ENCODE measurements around the gene UBE4B. TPM values are rescaled to one million over a fixed set of nuclear protein-coding genes. Genes with fewer than 3 reads are reported as not detected.

The UBE4B gene
- total and polyA plus RNA-seq, 9 of the 15 experiments (the other 6 are each of a cell fraction or from before 2014, with no cell fraction given): 11.7 to 73.7 (median 40.1) TPM

DNA sequence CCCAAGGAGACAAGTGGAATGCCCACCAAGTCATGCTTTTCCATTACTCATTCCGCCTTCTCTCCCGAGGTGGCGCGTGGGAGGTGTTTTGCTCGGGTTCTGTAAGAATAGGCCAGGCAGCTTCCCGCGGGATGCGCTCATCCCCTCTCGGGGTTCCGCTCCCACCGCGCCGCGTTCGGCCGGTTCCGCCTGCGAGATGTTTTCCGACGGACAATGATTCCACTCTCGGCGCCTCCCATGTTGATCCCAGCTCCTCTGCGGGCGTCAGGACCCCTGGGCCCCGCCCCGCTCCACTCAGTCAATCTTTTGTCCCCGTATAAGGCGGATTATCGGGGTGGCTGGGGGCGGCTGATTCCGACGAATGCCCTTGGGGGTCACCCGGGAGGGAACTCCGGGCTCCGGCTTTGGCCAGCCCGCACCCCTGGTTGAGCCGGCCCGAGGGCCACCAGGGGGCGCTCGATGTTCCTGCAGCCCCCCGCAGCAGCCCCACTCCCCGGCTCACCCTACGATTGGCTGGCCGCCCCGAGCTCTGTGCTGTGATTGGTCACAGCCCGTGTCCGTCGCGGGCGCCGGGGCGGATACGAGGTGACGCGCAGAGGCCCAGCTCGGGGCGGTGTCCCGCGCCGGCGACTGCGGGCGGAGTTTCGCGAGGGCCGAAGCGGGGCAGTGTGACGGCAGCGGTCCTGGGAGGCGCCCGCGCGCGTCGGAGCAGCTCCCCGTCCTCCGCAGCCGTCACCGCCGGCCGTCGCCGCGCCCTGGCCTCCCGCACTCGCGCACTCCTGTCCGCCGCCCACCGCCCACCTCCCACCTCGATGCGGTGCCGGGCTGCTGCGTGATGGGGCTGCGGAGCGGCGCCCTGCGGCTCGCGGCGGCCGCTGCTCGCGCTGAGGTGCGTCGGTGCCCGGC lies 177.4 kb downstream of the UBE4B start, which contains the start of gene KIF1B (continued):
- TF ChIP-seq, protein P1, sequence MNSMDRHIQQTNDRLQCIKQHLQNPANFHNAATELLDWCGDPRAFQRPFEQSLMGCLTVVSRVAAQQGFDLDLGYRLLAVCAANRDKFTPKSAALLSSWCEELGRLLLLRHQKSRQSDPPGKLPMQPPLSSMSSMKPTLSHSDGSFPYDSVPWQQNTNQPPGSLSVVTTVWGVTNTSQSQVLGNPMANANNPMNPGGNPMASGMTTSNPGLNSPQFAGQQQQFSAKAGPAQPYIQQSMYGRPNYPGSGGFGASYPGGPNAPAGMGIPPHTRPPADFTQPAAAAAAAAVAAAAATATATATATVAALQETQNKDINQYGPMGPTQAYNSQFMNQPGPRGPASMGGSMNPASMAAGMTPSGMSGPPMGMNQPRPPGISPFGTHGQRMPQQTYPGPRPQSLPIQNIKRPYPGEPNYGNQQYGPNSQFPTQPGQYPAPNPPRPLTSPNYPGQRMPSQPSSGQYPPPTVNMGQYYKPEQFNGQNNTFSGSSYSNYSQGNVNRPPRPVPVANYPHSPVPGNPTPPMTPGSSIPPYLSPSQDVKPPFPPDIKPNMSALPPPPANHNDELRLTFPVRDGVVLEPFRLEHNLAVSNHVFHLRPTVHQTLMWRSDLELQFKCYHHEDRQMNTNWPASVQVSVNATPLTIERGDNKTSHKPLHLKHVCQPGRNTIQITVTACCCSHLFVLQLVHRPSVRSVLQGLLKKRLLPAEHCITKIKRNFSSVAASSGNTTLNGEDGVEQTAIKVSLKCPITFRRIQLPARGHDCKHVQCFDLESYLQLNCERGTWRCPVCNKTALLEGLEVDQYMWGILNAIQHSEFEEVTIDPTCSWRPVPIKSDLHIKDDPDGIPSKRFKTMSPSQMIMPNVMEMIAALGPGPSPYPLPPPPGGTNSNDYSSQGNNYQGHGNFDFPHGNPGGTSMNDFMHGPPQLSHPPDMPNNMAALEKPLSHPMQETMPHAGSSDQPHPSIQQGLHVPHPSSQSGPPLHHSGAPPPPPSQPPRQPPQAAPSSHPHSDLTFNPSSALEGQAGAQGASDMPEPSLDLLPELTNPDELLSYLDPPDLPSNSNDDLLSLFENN (IDR thresholded peaks at IDR 0.05; ENCODE audit: low read depth in 2 of 2, low read length in 2 of 2): peak in 1 of 2 experiments; percentile 9; a peak in 1 of 4 replicates
- no peak for TF ChIP-seq SLC30A9 (CRISPR knock-in tag; IDR thresholded peaks at IDR 0.05)
- TF ChIP-seq ZNF444 (CRISPR knock-in tag; IDR thresholded peaks at IDR 0.05): no peak
- TF ChIP-seq TEAD4 (IDR thresholded peaks at IDR 0.05; ENCODE audit: low read length): no peak
- no peak for TF ChIP-seq TEAD4 (CRISPR knock-in tag; IDR thresholded peaks at IDR 0.05; ENCODE audit: borderline replicate concordance)
- no peak for TF ChIP-seq GTF2F1 (IDR thresholded peaks at IDR 0.05; ENCODE audit: low read depth, low read length)
- TF ChIP-seq MXI1 (IDR thresholded peaks at IDR 0.05; ENCODE audit: low read depth, low read length): no peak
- TF ChIP-seq, protein P2, sequence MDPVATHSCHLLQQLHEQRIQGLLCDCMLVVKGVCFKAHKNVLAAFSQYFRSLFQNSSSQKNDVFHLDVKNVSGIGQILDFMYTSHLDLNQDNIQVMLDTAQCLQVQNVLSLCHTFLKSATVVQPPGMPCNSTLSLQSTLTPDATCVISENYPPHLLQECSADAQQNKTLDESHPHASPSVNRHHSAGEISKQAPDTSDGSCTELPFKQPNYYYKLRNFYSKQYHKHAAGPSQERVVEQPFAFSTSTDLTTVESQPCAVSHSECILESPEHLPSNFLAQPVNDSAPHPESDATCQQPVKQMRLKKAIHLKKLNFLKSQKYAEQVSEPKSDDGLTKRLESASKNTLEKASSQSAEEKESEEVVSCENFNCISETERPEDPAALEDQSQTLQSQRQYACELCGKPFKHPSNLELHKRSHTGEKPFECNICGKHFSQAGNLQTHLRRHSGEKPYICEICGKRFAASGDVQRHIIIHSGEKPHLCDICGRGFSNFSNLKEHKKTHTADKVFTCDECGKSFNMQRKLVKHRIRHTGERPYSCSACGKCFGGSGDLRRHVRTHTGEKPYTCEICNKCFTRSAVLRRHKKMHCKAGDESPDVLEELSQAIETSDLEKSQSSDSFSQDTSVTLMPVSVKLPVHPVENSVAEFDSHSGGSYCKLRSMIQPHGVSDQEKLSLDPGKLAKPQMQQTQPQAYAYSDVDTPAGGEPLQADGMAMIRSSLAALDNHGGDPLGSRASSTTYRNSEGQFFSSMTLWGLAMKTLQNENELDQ (CRISPR knock-in tag; IDR thresholded peaks at IDR 0.05; ENCODE audit: borderline replicate concordance): no peak
- TF ChIP-seq, protein P3, sequence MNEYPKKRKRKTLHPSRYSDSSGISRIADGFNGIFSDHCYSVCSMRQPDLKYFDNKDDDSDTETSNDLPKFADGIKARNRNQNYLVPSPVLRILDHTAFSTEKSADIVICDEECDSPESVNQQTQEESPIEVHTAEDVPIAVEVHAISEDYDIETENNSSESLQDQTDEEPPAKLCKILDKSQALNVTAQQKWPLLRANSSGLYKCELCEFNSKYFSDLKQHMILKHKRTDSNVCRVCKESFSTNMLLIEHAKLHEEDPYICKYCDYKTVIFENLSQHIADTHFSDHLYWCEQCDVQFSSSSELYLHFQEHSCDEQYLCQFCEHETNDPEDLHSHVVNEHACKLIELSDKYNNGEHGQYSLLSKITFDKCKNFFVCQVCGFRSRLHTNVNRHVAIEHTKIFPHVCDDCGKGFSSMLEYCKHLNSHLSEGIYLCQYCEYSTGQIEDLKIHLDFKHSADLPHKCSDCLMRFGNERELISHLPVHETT (CRISPR knock-in tag; conservative IDR thresholded peaks at IDR 0.05 in 1 of 2, IDR thresholded peaks at IDR 0.05 in 1 of 2): peak in 1 of 2 experiments; percentile 36; a peak in 1 of 4 replicates
- TF ChIP-seq EP300 (IDR thresholded peaks at IDR 0.05; ENCODE audit: low read length): no peak; the same call in none of the 2 replicates
- TF ChIP-seq, protein P4, sequence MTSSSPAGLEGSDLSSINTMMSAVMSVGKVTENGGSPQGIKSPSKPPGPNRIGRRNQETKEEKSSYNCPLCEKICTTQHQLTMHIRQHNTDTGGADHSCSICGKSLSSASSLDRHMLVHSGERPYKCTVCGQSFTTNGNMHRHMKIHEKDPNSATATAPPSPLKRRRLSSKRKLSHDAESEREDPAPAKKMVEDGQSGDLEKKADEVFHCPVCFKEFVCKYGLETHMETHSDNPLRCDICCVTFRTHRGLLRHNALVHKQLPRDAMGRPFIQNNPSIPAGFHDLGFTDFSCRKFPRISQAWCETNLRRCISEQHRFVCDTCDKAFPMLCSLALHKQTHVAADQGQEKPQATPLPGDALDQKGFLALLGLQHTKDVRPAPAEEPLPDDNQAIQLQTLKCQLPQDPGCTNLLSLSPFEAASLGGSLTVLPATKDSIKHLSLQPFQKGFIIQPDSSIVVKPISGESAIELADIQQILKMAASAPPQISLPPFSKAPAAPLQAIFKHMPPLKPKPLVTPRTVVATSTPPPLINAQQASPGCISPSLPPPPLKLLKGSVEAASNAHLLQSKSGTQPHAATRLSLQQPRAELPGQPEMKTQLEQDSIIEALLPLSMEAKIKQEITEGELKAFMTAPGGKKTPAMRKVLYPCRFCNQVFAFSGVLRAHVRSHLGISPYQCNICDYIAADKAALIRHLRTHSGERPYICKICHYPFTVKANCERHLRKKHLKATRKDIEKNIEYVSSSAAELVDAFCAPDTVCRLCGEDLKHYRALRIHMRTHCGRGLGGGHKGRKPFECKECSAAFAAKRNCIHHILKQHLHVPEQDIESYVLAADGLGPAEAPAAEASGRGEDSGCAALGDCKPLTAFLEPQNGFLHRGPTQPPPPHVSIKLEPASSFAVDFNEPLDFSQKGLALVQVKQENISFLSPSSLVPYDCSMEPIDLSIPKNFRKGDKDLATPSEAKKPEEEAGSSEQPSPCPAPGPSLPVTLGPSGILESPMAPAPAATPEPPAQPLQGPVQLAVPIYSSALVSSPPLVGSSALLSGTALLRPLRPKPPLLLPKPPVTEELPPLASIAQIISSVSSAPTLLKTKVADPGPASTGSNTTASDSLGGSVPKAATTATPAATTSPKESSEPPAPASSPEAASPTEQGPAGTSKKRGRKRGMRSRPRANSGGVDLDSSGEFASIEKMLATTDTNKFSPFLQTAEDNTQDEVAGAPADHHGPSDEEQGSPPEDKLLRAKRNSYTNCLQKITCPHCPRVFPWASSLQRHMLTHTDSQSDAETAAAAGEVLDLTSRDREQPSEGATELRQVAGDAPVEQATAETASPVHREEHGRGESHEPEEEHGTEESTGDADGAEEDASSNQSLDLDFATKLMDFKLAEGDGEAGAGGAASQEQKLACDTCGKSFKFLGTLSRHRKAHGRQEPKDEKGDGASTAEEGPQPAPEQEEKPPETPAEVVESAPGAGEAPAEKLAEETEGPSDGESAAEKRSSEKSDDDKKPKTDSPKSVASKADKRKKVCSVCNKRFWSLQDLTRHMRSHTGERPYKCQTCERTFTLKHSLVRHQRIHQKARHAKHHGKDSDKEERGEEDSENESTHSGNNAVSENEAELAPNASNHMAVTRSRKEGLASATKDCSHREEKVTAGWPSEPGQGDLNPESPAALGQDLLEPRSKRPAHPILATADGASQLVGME (CRISPR knock-in tag; IDR thresholded peaks at IDR 0.05): no peak
- TF ChIP-seq ZNF583 (CRISPR knock-in tag; IDR thresholded peaks at IDR 0.05): 0 out of 2 replicates have a peak, but pooled peaks have one; percentile 16

All from K562 (cell line).